ENCODE results near the gene NIPSNAP3A. TPM values are rescaled to one million over a fixed set of nuclear protein-coding genes. Genes with fewer than 3 reads are reported as not detected.

NIPSNAP3A gene
- total RNA-seq, 4 donors from 2014 or later = 7.9 to 30.5 (median 17.6) TPM

GRCh38 chr9:104747245-104747564 lies 278 bp upstream of the NIPSNAP3A start:
- H3K4me1 ChIP-seq = peaks cover 0 to 11% (median 0%) of the 10 kb centered on the region in 4 donors
- H3K4me3 ChIP-seq = peak overlapping the region; percentile 71 to 90 (median 80)
- H3K36me3 ChIP-seq = peaks cover 0 to 11% (median 0%) of the 10 kb centered on the region in 3 donors
- no peaks in the 10 kb centered on the region for H3K9me3 ChIP-seq
- TF ChIP-seq POLR2A (IDR thresholded peaks at IDR 0.05) (no peak), CTCF (IDR thresholded peaks at IDR 0.05) (no peak)
- H3K27me3 ChIP-seq = no peaks in the 10 kb centered on the region
- no peak for DNase-seq
- peak overlapping the region; percentile 89 to 96 (median 96) for H3K27ac ChIP-seq

- no peaks in the 10 kb centered on the region for H3K27me3 ChIP-seq
- peak overlapping the region; percentile 71 to 90 (median 80) for H3K4me3 ChIP-seq
- TF ChIP-seq POLR2A (IDR thresholded peaks at IDR 0.05) (no peak), CTCF (IDR thresholded peaks at IDR 0.05) (no peak)
- peaks cover 0 to 11% (median 0%) of the 10 kb centered on the region in 4 donors for H3K4me1 ChIP-seq
- DNase-seq = no peak
- peak overlapping the region; percentile 89 to 96 (median 96) for H3K27ac ChIP-seq
- H3K9me3 ChIP-seq = no peaks in the 10 kb centered on the region
- peaks cover 0 to 24% (median 0%) of the 10 kb centered on the region in 3 donors for H3K36me3 ChIP-seq
Measured at GRCh38 chr9:104748359-104749031, 1.0 kb downstream of the NIPSNAP3A start.

GRCh38 chr9:104750185-104750767 lies 2.8 kb downstream of the NIPSNAP3A start:
- Histone ChIP-seq H3K9me3 (no peaks in the 10 kb centered on the region), H3K36me3 (peaks cover 0 to 36% (median 0%) of the 10 kb centered on the region in 3 donors), H3K27me3 (no peaks in the 10 kb centered on the region), H3K4me1 (peaks cover 0 to 11% (median 0%) of the 10 kb centered on the region in 4 donors), H3K27ac (no peak overlapping the region), H3K4me3 (no peak overlapping the region)
- no peak for DNase-seq
- TF ChIP-seq CTCF (IDR thresholded peaks at IDR 0.05) = no peak
- no peak for TF ChIP-seq POLR2A (IDR thresholded peaks at IDR 0.05)

GRCh38 chr9:104758974-104759373 lies 11.5 kb downstream of the NIPSNAP3A start:
- Histone ChIP-seq H3K27ac (no peak overlapping the region), H3K4me3 (no peak overlapping the region), H3K36me3 (peaks cover 0 to 17% (median 0%) of the 10 kb centered on the region in 3 donors), H3K9me3 (no peaks in the 10 kb centered on the region), H3K4me1 (no peaks in the 10 kb centered on the region), H3K27me3 (no peaks in the 10 kb centered on the region)
- no peak for DNase-seq
- TF ChIP-seq CTCF (IDR thresholded peaks at IDR 0.05) = no peak

GRCh38 chr9:104765138-104765537 lies 17.7 kb downstream of the NIPSNAP3A start:
- TF ChIP-seq CTCF (IDR thresholded peaks at IDR 0.05) (no peak), POLR2A (IDR thresholded peaks at IDR 0.05) (no peak)
- H3K36me3 ChIP-seq = peaks cover 0 to 1% (median 0%) of the 10 kb centered on the region in 3 donors
- peaks cover 0 to 9% (median 2%) of the 10 kb centered on the region in 4 donors for H3K4me1 ChIP-seq
- no peak for DNase-seq
- no peaks in the 10 kb centered on the region for H3K9me3 ChIP-seq
- no peaks in the 10 kb centered on the region for H3K27me3 ChIP-seq
- no peak overlapping the region for H3K27ac ChIP-seq
- peak overlapping the region in 1 of 4 donors; percentile 70 for H3K4me3 ChIP-seq

Measured in Peyer's patch (tissue), 4 donors.